ENCODE data around the gene FAM111A. TPM values are rescaled to one million over a fixed set of nuclear protein-coding genes. Genes with fewer than 3 reads are reported as not detected.
A peak's percentile ranks its signal among the peaks of the same experiment; 100 is the strongest.
"Not testable (repeated sequence)": the region's sequence is repeated elsewhere in the genome, so short reads cannot be mapped to it uniquely, and the experiment has no call there.

FAM111A gene, protein sequence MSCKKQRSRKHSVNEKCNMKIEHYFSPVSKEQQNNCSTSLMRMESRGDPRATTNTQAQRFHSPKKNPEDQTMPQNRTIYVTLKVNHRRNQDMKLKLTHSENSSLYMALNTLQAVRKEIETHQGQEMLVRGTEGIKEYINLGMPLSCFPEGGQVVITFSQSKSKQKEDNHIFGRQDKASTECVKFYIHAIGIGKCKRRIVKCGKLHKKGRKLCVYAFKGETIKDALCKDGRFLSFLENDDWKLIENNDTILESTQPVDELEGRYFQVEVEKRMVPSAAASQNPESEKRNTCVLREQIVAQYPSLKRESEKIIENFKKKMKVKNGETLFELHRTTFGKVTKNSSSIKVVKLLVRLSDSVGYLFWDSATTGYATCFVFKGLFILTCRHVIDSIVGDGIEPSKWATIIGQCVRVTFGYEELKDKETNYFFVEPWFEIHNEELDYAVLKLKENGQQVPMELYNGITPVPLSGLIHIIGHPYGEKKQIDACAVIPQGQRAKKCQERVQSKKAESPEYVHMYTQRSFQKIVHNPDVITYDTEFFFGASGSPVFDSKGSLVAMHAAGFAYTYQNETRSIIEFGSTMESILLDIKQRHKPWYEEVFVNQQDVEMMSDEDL
- total RNA-seq = 10 to 100 TPM; 10.8 to 19.5 (median 16.6) TPM
- long read RNA-seq, partial matches to known transcripts = 0 of 1 reads
- long read RNA-seq, other reads (novel, unspliced or antisense) = 1 of 1 reads

DNA sequence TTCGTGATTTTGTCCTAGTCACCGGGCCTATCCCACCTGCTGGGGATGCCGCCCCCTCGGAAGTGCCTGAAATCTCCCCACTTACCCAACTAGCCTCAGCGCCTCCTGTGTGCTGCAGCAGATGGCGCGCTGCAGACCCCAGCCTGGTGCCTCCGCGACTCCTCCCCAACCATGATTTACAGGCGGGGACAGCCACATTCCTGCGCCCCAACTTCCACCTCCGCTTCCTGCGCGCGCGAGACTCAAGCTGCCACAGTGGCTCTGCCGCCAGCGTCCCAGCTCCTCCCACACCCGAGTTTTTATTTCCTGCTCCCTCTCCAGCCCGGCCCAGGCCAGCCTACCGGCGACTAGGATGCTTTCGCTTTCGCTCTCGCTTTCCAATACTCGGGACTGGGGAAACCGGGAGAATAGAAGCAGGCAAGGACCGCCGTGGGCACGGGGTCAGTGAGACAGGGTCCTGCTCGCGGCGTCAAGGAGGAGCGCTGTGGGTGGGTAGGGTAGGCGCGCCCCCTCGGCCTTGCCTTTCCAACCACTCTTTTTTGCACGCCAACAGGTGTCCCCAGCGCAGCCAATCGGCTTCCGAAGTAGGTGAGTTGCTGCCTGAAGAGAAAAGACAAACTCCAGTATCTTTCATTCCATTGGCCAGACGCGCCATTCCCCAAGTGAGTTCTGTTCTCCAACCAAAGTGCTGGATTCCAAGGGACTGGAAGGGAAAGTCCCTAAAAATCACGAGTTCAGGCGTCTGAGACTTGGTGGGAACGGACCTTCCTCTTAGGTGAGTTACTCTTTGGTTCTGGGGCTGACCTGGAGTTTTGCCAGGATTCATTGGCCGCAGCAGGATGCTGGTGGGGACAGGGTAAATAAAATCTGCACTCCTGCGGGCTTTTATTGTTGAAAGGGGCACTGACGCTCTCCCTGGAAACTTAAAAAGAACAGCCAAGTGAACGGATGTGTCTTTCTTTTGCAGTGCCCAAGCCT, at the start of gene FAM111A:
Gene FAM111A (plus strand): TSS at position 327 of the 978 bp plus-strand sequence. CDS start 6,017 bp downstream, outside the sequence.
- Histone ChIP-seq H3K27ac (peak within 1 kb of the TSS; percentile 88 to 99 (median 97)), H3K27me3 (no peaks in the 10 kb centered on the region), H3K4me3 (peak within 1 kb of the TSS; percentile 71 to 83 (median 80)), H3K36me3 (no peaks in the 10 kb centered on the region), H3K4me1 (peaks cover 0 to 25% (median 9%) of the 10 kb centered on the region in 4 donors), H3K9me3 (no peaks in the 10 kb centered on the region)
- TF ChIP-seq, protein P1, sequence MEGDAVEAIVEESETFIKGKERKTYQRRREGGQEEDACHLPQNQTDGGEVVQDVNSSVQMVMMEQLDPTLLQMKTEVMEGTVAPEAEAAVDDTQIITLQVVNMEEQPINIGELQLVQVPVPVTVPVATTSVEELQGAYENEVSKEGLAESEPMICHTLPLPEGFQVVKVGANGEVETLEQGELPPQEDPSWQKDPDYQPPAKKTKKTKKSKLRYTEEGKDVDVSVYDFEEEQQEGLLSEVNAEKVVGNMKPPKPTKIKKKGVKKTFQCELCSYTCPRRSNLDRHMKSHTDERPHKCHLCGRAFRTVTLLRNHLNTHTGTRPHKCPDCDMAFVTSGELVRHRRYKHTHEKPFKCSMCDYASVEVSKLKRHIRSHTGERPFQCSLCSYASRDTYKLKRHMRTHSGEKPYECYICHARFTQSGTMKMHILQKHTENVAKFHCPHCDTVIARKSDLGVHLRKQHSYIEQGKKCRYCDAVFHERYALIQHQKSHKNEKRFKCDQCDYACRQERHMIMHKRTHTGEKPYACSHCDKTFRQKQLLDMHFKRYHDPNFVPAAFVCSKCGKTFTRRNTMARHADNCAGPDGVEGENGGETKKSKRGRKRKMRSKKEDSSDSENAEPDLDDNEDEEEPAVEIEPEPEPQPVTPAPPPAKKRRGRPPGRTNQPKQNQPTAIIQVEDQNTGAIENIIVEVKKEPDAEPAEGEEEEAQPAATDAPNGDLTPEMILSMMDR (IDR thresholded peaks at IDR 0.05) = peak in 2 of 4 donors; percentile 11 to 12
- TF ChIP-seq POLR2A (IDR thresholded peaks at IDR 0.05) = peak; percentile 53
- DNase-seq (peak; percentile 92 to 94 (median 93)), ATAC-seq (peak; percentile 92 to 97 (median 94))
- WGBS (ENCODE audit: insufficient coverage, low coverage, low lambda C conversion rate, missing lambda C conversion rate) = under 1% methylated on average over 39 of the region's 50 CpGs
- intact Hi-C loops (cut with DNase I) = no loop called here

DNA sequence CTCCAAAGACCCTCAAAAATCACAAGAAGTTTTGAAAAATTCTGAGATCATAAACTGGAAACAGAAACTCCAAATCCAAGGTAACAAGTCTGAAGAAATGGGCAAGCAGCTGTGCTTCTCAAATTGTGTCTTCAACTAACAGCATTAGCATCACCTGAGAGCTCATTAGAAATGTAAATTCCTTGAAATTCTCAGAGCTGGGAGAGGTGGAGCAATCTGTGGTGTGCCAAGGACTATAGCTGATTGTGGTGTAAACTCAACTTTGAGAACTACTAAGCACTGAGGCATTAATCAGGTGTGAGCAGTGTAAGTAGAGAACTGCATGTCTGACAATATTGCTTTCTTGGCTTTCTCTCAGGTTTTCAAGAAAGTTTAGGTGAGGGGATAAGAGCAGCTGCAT, 49.1 kb upstream of the FAM111A start:
- H3K36me3 ChIP-seq; ATAC-seq; H3K9me3 ChIP-seq; H3K27ac ChIP-seq; H3K4me1 ChIP-seq; H3K27me3 ChIP-seq; DNase-seq; intact Hi-C loops (cut with DNase I); H3K4me3 ChIP-seq: not testable (repeated sequence)

DNA sequence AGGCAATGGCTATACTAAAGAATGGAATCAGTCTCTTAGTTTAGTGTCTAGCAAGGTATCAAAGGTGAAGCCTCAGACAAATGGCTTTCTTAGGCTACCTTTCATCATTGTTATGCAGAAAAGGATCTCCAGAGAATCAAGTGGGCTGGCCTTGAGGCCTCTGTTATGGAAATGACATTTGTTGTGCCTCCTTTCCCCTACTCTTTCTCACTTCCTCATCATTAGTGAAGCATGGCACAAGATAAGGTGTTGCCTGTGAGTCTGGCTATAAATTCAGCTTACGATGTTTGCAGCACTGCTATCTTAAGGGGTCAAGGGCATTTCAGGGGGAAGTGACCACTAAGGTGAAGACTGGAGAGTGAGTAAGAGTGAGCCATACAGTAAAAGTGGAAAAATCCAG, 47.4 kb upstream of the FAM111A start:
- H3K9me3 ChIP-seq; H3K4me3 ChIP-seq; H3K27me3 ChIP-seq; ATAC-seq; DNase-seq; H3K4me1 ChIP-seq; H3K36me3 ChIP-seq; H3K27ac ChIP-seq; intact Hi-C loops (cut with DNase I): not testable (repeated sequence)
- 43% methylated on average over 1 of the region's 1 CpG for WGBS (ENCODE audit: insufficient coverage, low coverage, low lambda C conversion rate, missing lambda C conversion rate)

DNA sequence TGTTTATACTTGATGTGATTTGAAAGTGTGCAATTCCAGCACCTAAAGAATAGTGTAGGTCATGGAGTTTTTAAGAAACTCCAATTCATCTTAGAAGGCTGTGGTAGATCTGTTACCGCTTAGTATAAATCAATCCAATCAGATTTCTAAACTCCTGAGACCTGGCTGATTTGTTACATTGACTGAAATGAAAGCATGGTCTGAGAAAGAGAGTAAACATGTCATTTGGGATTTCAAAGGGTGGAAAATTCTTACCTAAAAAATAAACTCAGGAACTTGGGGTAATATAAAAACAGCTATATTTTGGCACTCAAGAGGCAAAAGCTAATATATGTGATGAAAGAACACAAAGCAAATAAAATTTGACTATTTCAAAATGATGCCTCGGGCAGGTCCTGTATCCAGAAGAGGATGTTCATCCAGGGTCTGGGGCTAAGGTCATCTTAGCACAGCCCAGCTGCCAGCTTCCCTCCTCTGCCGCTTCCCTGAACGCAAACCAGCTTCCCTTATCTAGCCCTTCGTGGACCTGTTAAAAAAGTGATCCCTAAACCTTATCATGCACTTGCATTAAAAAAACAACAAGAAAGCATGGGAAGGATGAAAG, 46.6 kb upstream of the FAM111A start:
- WGBS (ENCODE audit: insufficient coverage, low coverage, low lambda C conversion rate, missing lambda C conversion rate) = 20% methylated on average over 5 of the region's 5 CpGs
- H3K27me3 ChIP-seq; H3K4me3 ChIP-seq; H3K4me1 ChIP-seq; H3K36me3 ChIP-seq; DNase-seq; intact Hi-C loops (cut with DNase I); H3K9me3 ChIP-seq; H3K27ac ChIP-seq: not testable (repeated sequence)
- ATAC-seq = peak; percentile 67 to 95 (median 87)

DNA sequence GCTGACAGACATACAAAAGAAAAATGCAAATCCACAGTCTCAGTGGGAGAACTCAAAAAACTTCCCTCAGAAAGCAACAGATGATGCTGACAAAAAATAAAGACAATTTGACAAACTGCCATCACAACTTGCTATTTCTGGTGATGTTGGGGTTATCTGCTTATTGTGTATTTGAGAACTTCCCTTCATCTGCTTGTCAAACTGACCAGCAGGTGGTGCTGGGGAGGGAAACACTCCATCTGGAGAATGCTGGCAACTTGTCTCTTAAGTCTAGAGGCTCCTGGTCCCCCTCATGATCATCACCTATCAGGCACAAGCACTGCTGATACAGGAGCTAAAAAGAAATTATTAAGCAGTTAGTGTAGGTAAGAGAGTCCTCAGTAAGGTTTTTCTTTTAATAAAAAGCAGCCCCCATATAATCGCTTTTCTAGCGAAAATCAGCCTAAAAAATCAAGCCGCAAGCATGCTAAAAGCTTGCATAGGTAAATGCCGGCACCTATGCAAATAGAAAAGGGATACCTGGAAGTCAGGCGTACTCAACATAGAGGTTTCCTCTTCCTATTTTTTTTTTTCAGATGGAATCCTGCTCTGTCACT, 45.4 kb upstream of the FAM111A start:
- no peaks in the 10 kb centered on the region for H3K36me3 ChIP-seq
- no peak overlapping the region for H3K27ac ChIP-seq
- no peaks in the 10 kb centered on the region for H3K27me3 ChIP-seq
- intact Hi-C loops (cut with DNase I) = no loop called here
- H3K4me1 ChIP-seq = peaks cover 0 to 11% (median 0%) of the 10 kb centered on the region in 4 donors
- TF ChIP-seq, protein P1 (IDR thresholded peaks at IDR 0.05) = peak; percentile 68 to 82 (median 80)
- no peak for TF ChIP-seq POLR2A (IDR thresholded peaks at IDR 0.05)
- no peak overlapping the region for H3K4me3 ChIP-seq
- 75% methylated on average over 5 of the region's 5 CpGs for whole genome bisulfite sequencing (ENCODE audit: insufficient coverage, low coverage, low lambda C conversion rate, missing lambda C conversion rate)
- H3K9me3 ChIP-seq = no peaks in the 10 kb centered on the region
- peak in 2 of 3 donors; percentile 53 to 59 for DNase-seq
- ATAC-seq = peak; percentile 72 to 87 (median 75)

DNA sequence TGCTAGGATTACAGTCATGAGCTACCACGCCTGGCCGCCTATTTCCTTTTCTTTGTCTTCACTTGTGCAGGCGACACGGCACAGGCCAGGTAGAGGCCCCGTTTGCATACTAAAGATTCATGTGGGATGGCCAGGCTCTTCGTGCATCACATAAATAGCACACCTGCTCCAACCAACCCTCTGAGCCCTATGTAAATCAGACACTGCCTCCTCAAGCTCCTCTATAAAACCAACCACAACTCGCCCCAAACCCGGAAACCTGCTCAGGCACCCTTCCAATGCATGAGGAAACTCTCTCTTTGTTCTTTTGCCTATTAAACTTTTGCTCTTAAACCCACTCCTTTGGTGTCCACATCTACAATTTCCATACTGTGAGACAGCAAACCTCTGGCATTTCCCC, 44.7 kb upstream of the FAM111A start:
- H3K27me3 ChIP-seq; ATAC-seq; H3K4me3 ChIP-seq; DNase-seq; H3K9me3 ChIP-seq; H3K36me3 ChIP-seq; intact Hi-C loops (cut with DNase I); H3K27ac ChIP-seq: not testable (repeated sequence)
- peaks cover 0 to 11% (median 0%) of the 10 kb centered on the region in 4 donors for H3K4me1 ChIP-seq
- WGBS (ENCODE audit: insufficient coverage, low coverage, low lambda C conversion rate, missing lambda C conversion rate) = 59% methylated on average over 4 of the region's 8 CpGs

Data from right lobe of liver (tissue), 6 donors.